AG04449 (cell line): Measurements from ENCODE around the gene FUT3.
"Not testable (repeated sequence)": the region's sequence is repeated elsewhere in the genome, so short reads cannot be mapped to it uniquely, and the experiment has no call there.

Source experiments
- CTCF ChIA-PET: fragments of 350-600 bp; formaldehyde crosslinking; extraction: SDS; loops from one replicate; lab custom pipeline; 2021; ENCODE audit warnings: antibody characterized with exemption; lab: Yijun Ruan, JAX
- POLR2A ChIA-PET: fragments of 400-600, 350-600 bp; formaldehyde crosslinking; extraction: SDS; loops from one replicate; lab custom pipeline; 2020; ENCODE audit warnings: antibody characterized with exemption, inconsistent platforms; lab: Yijun Ruan, JAX
- DNase-seq: peaks from one replicate; pipeline ENCODE4 v3.0.0-alpha.2; 2010; ENCODE audit warnings: low read depth, low spot score
- H3K4me3 ChIP-seq: 2 replicates; pipeline ENCODE4 v1.5.1; 2011; ENCODE audit warnings: low read depth, mild to moderate bottlenecking, control low read depth, low read length
- CTCF ChIP-seq: IDR thresholded peaks from one replicate; pipeline ENCODE4 v1.5.1; 2011; ENCODE audit warnings: mild to moderate bottlenecking, moderate library complexity, low read length, control low read depth, inconsistent platforms; ENCODE audit not compliant: insufficient read depth; ENCODE audit errors: missing control alignments

Gene FUT3

GRCh38 chr19:5850189-5850588, 1.1 kb downstream of the FUT3 start:
- H3K4me3 ChIP-seq: no peak overlapping the region
- DNase-seq: no peak
- POLR2A ChIA-PET: interaction anchor here (1.0 kb wide), 1 partner anchor 22 kb away, joined by 7 read pairs; no protein-coding TSS in a partner anchor
- no peak for TF ChIP-seq CTCF
- CTCF ChIA-PET: interaction anchor here (1.6 to 1.9 kb wide), 2 partner anchors 42 to 46 kb away, joined by 4 to 6 read pairs; partner anchors contain the start of gene NRTN

GRCh38 chr19:5848621-5849020, 2.6 kb downstream of the FUT3 start:
- DNase-seq, CTCF ChIA-PET, H3K4me3 ChIP-seq, POLR2A ChIA-PET: not testable (repeated sequence)

GRCh38 chr19:5847846-5848245, 3.4 kb downstream of the FUT3 start:
- DNase-seq, H3K4me3 ChIP-seq, POLR2A ChIA-PET, CTCF ChIA-PET: not testable (repeated sequence)

GRCh38 chr19:5844456-5845433, 6.5 kb downstream of the FUT3 start:
- ChIA-PET POLR2A (no interaction called here), CTCF (no interaction called here)
- no peak for TF ChIP-seq CTCF

GRCh38 chr19:5843295-5843927, 7.8 kb downstream of the FUT3 start:
- POLR2A ChIA-PET: no interaction called here

More at GRCh38 chr19:5844456-5845433, 6.5 kb downstream of the FUT3 start:
- DNase-seq: no peak
- H3K4me3 ChIP-seq: no peak overlapping the region

GRCh38 chr19:5841735-5842111, 9.5 kb downstream of the FUT3 start:
- DNase-seq, POLR2A ChIA-PET, H3K4me3 ChIP-seq: not testable (repeated sequence)
- CTCF ChIA-PET: interaction anchor here (1.4 to 2.2 kb wide), 2 partner anchors 13 to 37 kb away, joined by 3 to 6 read pairs; no protein-coding TSS in a partner anchor

More at GRCh38 chr19:5843295-5843927, 7.8 kb downstream of the FUT3 start:
- TF ChIP-seq CTCF: no peak
- CTCF ChIA-PET: interaction anchor here (2.2 kb wide), 1 partner anchor 15 kb away, joined by 6 read pairs; no protein-coding TSS in a partner anchor
- no peak overlapping the region for H3K4me3 ChIP-seq
- DNase-seq: no peak

- H3K4me3 ChIP-seq: no peak within 1 kb of the TSS
- no peak for TF ChIP-seq CTCF
- no peak for DNase-seq
- ChIA-PET POLR2A (interaction anchor here (1.0 kb wide), 1 partner anchor 12 kb away, joined by 4 read pairs; no protein-coding TSS in a partner anchor), CTCF (no interaction called here)
These were observed 11.9 kb downstream of the FUT3 start, which contains the start of gene FUT6 for GRCh38 chr19:5839065-5840017. Gene FUT6, minus strand, starts transcription at chr19:5839702. Its CDS starts 7,135 bp downstream, at chr19:5832567.
